DND-41 (cell line): ENCODE measurements around the gene KCNA3.

ENCODE experiments used
- EZH2 ChIP-seq: IDR thresholded peaks from 3 replicates; pipeline ENCODE4 v1.6.1; 2012; ENCODE audit warnings: borderline replicate concordance, low read depth, mild to moderate bottlenecking, moderate library complexity, low read length, inconsistent platforms; ENCODE audit not compliant: severe bottlenecking
- TF ChIP-seq, protein P1 (sequence below): IDR thresholded peaks from 2 replicates; pipeline ENCODE4 v1.5.1; 2012; ENCODE audit warnings: borderline replicate concordance, low read length, moderate library complexity, mild to moderate bottlenecking; ENCODE audit not compliant: poor library complexity, severe bottlenecking; ENCODE audit errors: extremely low read depth

DNA sequence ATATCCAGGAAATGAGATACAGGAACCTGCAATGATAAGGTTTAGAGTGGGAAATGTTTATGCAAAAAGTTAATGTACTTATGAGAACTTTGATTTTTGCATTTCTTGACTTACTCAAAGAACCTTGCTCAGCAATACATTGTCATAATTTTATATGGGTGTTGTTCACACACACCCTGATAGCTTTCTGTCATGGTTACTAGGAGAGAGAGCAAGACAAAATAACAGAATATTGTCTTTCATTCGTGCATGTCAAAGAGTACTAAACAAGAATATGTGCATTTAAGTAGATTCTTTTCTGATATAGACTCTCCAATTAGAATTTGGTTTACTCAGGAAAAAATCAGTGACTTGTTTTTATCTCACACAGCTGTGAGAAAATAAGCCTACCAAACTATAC lies 27.5 kb upstream of the KCNA3 start:
- TF ChIP-seq, protein P1, sequence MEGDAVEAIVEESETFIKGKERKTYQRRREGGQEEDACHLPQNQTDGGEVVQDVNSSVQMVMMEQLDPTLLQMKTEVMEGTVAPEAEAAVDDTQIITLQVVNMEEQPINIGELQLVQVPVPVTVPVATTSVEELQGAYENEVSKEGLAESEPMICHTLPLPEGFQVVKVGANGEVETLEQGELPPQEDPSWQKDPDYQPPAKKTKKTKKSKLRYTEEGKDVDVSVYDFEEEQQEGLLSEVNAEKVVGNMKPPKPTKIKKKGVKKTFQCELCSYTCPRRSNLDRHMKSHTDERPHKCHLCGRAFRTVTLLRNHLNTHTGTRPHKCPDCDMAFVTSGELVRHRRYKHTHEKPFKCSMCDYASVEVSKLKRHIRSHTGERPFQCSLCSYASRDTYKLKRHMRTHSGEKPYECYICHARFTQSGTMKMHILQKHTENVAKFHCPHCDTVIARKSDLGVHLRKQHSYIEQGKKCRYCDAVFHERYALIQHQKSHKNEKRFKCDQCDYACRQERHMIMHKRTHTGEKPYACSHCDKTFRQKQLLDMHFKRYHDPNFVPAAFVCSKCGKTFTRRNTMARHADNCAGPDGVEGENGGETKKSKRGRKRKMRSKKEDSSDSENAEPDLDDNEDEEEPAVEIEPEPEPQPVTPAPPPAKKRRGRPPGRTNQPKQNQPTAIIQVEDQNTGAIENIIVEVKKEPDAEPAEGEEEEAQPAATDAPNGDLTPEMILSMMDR: no peak
- TF ChIP-seq EZH2: no peak
